Measurements from ENCODE around the gene DUT.

The DUT gene

GRCh38 chr15:48363474-48363873 lies 32.2 kb downstream of the DUT start:
- TF ChIP-seq CTCF (IDR thresholded peaks at IDR 0.05): no peak
- Histone ChIP-seq H3K27me3 (no peaks in the 10 kb centered on the region), H3K36me3 (no peaks in the 10 kb centered on the region), H3K4me3 (ENCODE audit: low read depth in 1 of 2, low read length in 1 of 2) (no peak overlapping the region), H3K27ac (no peak overlapping the region), H3K9me3 (no peaks in the 10 kb centered on the region), H3K4me1 (ENCODE audit: control insufficient read depth in 1 of 2, insufficient read depth in 1 of 2, low read depth in 1 of 2, low read length in 1 of 2) (peaks cover 0 to 8% of the 10 kb centered on the region in 2 experiments)

- no peak overlapping the region for H3K4me3 ChIP-seq (ENCODE audit: low read depth in 1 of 2, low read length in 1 of 2)
- H3K36me3 ChIP-seq: no peaks in the 10 kb centered on the region
- no peaks in the 10 kb centered on the region for H3K27me3 ChIP-seq
- H3K4me1 ChIP-seq (ENCODE audit: control insufficient read depth in 1 of 2, insufficient read depth in 1 of 2, low read depth in 1 of 2, low read length in 1 of 2): no peaks in the 10 kb centered on the region
- H3K27ac ChIP-seq: no peak overlapping the region
- no peak for TF ChIP-seq CTCF (IDR thresholded peaks at IDR 0.05)
- H3K9me3 ChIP-seq: no peaks in the 10 kb centered on the region
These were observed 34.3 kb downstream of the DUT start for GRCh38 chr15:48365575-48365974.

GRCh38 chr15:48366584-48367312 lies 35.5 kb downstream of the DUT start:
- Histone ChIP-seq H3K4me3 (ENCODE audit: low read depth in 1 of 2, low read length in 1 of 2) (no peak overlapping the region), H3K27ac (no peak overlapping the region)
- TF ChIP-seq CTCF (IDR thresholded peaks at IDR 0.05): no peak

GRCh38 chr15:48367483-48367882 lies 36.3 kb downstream of the DUT start:
- TF ChIP-seq CTCF (IDR thresholded peaks at IDR 0.05): no peak
- no peak overlapping the region for H3K27ac ChIP-seq
- no peaks in the 10 kb centered on the region for H3K36me3 ChIP-seq
- no peak overlapping the region for H3K4me3 ChIP-seq (ENCODE audit: low read depth in 1 of 2, low read length in 1 of 2)
- H3K27me3 ChIP-seq: no peaks in the 10 kb centered on the region
- H3K4me1 ChIP-seq (ENCODE audit: control insufficient read depth in 1 of 2, insufficient read depth in 1 of 2, low read depth in 1 of 2, low read length in 1 of 2): no peaks in the 10 kb centered on the region
- no peaks in the 10 kb centered on the region for H3K9me3 ChIP-seq

More at GRCh38 chr15:48366584-48367312, 35.5 kb downstream of the DUT start:
- H3K36me3 ChIP-seq: no peaks in the 10 kb centered on the region
- no peaks in the 10 kb centered on the region for H3K27me3 ChIP-seq
- no peaks in the 10 kb centered on the region for H3K4me1 ChIP-seq (ENCODE audit: control insufficient read depth in 1 of 2, insufficient read depth in 1 of 2, low read depth in 1 of 2, low read length in 1 of 2)
- H3K9me3 ChIP-seq: no peaks in the 10 kb centered on the region

- H3K27ac ChIP-seq: no peak overlapping the region
- no peak overlapping the region for H3K4me3 ChIP-seq (ENCODE audit: low read depth in 1 of 2, low read length in 1 of 2)
- no peaks in the 10 kb centered on the region for H3K9me3 ChIP-seq
- H3K36me3 ChIP-seq: no peaks in the 10 kb centered on the region
- H3K27me3 ChIP-seq: no peaks in the 10 kb centered on the region
- TF ChIP-seq CTCF (IDR thresholded peaks at IDR 0.05): no peak
- H3K4me1 ChIP-seq (ENCODE audit: control insufficient read depth in 1 of 2, insufficient read depth in 1 of 2, low read depth in 1 of 2, low read length in 1 of 2): no peaks in the 10 kb centered on the region
These were observed 39.2 kb downstream of the DUT start for GRCh38 chr15:48370460-48370859.

Data from neutrophil (primary cell).